GM03348 (cell line): ENCODE results near the gene CSK.
A peak's percentile ranks its signal among the peaks of the same experiment; 100 is the strongest.
"Not testable (repeated sequence)": the region's sequence is repeated elsewhere in the genome, so short reads cannot be mapped to it uniquely, and the experiment has no call there.

Experiments
- DNase-seq: peaks from one replicate; pipeline ENCODE4 v3.0.0; 2012; ENCODE audit warnings: low spot score

The CSK gene

DNA sequence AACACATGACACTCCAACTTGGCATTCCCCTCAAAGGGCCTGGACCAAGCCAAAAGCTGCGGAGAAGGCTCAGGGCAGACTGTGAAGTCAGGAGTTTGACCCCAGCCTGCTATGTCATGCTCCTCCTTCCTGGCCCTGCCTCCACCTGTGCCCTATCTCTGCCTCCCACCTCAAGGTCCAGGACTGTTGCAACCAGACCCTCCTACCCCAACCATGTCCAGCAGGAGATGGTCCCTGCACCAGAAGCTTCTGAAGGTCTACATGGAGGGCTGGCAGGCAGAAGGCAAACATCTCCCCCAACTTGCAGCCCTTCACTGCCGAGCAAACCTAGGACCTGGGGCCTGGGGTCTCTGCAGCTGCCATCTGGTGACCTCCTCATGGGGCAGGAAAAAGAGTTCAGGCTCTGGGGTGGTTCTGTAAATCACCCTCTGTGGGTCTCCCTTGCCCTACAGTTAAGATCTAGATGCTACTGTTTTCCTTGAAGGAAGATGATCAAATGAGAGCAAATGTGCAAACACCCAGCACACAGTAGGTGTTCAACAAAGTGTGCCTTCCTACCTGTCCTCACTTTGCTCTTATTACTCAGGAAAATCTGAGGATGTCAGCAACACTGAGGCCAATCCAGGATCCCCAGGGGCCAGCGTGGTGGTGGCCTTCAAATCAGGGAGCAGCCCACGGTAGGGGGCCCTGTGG lies 11.5 kb upstream of the CSK start:
- no peak for DNase-seq

DNA sequence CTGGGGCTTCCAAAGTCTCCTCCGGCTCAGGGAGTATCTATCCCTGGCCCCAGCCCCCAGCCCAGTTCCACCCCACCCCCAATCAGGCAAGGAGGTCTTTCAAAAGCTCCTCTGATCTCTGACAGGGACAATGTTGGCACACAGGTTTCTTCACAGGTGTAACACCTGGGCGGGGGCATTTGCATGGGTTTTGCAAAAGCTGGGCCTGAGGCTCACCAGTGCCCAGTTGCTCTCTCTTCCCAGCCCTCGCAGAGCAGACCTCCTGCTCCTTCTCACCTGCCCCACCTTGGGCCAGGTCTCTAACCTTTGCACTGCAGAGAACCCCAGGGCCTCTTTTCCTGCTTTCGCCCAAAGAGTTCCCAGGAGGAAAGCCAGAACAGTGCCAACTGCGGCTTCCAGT lies 8.6 kb upstream of the CSK start:
- DNase-seq = no peak

DNA sequence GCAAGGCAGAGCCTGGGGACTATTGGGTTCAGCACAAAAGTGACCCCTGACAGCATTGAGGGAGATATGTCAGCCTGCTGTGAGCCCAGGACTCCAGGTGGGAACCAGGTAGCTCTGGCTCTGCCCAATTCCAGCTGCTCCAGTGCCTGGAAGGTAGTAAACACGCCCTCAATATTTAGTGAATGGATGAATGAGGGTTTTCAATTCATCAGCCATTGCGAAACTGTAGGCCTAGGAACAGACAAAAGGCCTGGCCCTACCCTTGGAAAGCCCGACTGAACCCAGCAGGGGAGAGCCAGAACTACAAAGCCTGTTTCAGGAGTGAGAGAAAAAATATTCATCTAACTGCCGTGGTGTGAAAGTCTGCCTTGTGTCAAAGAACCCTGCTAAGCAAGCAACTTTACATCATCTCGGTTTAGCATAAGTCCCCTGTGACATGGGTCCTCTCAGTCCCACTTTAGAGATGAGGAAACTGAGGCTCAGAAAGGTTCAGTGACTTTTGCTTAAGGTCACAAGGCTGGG lies 8.1 kb upstream of the CSK start:
- DNase-seq = no peak

DNA sequence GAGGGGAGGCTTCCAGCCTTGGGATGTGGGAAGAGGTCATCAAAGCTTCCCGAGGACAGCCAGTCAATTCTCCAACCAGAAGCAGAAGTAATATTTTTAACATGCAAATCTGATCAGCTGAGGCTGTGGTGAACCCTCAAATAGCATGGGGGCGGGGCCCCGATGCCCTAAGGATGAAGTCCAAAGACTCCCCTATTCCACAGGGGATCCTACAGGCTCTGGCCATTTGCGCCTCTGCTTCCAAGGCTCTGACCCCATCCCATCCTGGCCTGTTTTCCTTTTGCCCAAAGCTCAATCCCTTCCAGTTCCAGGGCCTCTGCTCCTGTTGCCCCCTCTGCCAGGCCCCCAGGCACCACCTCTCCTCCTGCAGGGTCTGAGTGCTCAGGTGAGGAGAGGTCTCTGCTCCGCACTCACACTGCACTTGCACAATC lies 6.7 kb upstream of the CSK start:
- no peak for DNase-seq

DNA sequence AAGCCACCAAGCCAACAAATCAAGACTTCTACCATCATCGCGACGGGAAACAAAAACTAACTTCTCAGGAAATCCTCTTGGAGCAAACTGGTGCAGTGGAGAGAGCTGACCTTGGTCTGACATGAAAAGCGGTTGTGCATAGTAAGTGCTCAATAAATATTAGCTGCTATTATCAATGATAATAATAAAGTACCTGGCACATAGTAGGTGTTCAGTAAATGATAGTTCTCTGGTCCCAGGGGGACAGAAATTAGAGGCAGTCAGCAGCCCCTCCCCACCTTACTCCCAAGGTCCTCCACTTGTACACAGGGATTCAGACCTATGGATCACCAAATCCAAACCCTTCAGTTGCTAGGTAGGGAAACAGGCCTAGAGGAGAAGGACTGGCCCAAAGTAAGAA lies 6.0 kb upstream of the CSK start:
- DNase-seq = no peak

DNA sequence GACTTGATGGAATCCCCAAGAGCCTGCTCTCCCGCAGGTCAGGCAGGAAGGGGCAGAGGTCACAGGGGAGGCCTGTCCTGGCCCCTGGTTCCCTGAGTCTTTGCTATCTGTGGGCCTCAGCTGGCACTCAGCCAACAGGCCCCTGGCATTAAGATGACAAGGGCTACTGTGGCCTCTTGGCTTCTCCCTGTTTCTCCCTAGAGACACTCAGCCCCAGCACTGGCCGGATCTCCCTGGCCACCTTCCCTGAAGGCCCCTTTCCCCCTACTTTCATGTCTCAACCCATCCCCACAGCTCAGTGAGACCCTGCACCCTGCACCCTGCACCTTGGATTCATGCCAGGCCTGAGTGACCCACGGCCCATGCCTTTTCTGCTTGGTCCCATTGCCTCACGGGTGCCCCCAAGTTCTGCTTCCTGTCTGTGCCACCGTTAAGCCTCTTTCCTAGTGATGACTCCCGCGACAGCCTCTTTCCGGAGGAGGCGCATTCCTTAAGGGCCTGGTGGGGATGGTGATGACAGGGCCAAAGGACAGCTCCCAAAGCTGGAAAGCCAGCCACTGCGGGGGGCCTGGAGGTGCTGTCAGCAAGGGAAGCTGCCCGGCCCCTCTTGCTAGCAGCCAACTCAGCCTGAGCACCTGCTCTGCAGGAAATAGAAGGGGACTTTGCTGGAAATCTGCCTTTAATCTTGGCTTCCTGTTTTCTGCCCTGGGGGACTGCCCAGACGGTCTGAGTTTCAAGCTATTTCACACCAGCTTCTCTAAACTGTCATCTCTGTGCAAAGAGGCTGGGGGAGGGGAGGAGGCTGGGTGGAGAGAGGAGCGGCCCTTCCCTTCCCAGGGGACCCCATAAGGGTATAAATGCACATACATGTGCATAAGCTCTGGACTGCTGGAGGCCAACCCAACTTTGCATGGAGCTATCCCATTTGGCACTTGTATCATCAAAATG lies 4.8 kb upstream of the CSK start:
- DNase-seq = no peak

DNA sequence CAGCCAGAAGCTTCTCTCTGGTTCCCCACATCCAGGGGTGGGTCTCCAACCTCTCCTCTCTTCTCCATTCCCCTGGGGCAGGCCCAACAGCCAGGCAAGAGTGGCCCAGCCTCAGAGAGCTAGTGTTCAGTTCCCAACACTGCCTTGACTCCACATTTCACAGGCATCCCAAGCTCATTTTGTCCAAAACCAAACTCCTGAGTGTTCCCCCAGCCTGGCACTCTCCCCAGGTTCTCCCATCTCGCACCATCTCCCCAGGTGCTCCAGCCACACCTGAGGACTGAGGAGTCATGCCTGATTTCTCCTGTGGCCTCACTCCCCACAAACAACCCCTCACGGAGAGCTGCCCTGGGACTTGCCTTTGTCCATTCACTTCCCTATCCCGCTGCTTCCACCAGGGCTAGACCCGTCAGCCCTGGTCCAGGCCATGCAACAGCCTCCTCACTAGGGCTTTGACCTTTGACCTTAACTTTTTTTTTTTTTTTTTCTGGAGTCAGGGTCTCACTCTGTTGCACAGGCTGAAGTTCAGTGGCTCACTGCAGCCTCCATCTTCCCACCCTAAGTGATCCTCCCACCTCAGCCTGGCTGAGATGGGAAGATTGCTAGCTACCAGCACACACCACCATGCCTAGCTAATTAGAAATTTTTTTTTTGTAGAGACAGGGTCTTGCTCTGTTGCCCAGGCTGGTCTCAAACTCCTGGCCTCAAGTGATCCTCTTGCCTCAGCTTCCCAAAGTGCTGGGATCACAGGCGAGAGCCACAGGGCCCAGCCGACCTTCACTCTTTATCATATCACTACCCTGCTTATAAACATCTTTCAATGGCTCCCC lies 3.9 kb upstream of the CSK start:
- no peak for DNase-seq

DNA sequence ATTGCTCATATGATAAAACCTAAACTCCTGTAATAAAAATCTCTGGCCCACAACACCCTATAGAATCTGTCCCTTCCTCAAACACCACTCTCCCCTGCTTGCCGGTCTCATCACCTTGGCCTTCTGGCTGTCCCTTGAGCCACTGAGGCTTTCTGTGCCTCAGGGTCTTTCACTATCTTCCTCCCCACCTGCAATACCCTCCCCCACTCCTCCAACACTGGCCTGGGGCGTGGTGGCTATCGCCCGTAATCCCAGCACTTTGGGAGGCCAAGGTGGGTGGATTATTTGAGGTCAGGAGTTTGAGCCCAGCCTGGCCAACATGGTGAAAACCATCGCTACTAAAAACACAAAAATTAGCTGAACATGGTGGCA lies 3.3 kb upstream of the CSK start:
- DNase-seq = no peak

DNA sequence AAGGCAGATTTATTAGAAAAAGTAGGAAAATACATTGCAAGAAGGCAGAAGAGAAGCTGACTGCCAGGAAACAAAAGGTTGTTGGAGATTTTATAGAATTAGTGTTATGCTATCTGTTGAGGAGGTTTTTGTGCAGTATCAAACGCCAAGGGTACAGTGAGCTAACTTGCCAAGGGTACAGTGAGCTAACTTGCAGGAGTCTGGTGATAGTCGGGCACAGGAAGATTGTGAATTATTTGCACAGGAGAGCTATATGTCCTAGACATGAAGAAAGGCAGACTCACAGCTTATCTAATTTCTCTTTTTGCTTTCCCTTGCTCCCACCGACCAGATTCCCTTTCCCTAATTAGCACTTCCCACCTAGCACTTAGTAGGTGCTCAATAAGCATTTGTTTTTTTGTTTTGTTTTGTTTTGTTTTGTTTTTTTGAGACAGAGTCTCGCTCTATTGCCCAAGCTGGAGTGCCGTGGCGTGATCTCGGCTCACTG lies 2.7 kb upstream of the CSK start:
- DNase-seq = no peak

DNA sequence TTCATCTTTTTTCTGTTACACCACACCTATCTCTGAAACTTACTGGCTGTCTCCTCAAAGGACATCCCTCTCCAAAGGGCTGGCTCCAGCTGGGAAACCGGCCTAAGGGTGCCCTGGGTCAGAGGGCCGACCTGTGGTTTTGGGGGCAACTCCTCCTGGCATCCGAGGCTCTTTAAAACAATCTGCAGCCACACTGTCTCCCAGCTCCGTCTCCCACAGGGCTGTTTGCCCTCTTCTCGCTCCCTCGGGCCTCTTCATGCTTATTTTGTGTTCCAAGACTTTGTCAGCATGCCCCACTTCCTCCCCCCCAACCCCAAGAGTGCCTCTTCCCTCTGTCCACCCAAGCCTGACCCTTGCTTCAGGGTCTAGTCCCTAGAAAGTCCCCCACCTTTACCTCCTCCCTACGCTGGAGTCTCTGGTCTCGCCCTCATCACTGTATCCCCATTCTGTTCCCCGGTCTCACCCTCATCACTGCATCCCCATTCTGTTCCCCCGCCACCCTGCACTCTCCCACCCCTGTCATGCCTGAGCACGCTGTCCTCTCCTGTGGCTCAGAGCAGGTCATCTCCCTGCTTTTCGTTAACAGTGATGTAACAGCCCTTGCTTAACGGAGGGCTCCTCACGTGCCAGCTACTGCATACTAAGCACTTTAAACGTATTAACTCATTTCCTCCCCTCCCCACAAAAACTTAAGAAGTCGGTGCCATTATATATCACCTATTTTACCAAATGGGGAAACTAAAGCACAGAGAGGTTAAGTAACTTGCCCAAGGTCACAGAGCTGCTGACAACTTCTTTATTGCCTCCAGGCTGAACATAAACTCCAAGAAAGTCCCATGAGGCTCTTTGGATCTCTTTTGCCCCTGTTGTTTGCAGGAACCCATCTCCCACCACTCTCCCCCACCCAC lies 1.1 kb upstream of the CSK start:
- DNase-seq = no peak

DNA sequence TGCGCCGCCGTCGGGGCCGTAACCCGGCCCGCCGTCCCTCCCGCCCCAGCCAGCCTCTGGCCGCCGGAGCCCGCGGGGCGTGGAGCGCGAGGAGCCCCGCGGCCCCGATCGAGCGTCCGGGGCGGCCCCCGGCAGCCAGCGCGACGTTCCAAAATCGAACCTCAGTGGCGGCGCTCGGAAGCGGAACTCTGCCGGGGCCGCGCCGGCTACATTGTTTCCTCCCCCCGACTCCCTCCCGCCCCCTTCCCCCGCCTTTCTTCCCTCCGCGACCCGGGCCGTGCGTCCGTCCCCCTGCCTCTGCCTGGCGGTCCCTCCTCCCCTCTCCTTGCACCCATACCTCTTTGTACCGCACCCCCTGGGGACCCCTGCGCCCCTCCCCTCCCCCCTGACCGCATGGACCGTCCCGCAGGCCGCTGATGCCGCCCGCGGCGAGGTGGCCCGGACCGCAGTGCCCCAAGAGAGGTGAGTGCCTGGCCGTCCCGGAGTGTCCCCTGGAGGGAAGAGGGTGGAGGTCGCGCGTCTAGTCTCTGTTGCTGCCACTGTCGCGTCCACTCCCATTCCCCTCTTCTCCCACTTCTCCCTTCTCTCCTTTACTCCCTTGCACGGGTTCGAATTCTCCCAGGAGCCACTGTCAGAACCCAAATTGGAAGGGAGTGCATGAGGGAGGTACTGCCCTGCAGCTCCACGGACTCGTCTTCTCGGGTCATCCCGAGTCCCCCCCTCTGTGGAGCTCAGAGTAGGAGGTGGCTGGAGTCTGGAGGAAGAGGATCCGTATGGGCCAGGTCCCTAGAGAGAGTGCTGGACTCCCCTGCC lies 585 bp downstream of the CSK start:
- peak; percentile 79 for DNase-seq

DNA sequence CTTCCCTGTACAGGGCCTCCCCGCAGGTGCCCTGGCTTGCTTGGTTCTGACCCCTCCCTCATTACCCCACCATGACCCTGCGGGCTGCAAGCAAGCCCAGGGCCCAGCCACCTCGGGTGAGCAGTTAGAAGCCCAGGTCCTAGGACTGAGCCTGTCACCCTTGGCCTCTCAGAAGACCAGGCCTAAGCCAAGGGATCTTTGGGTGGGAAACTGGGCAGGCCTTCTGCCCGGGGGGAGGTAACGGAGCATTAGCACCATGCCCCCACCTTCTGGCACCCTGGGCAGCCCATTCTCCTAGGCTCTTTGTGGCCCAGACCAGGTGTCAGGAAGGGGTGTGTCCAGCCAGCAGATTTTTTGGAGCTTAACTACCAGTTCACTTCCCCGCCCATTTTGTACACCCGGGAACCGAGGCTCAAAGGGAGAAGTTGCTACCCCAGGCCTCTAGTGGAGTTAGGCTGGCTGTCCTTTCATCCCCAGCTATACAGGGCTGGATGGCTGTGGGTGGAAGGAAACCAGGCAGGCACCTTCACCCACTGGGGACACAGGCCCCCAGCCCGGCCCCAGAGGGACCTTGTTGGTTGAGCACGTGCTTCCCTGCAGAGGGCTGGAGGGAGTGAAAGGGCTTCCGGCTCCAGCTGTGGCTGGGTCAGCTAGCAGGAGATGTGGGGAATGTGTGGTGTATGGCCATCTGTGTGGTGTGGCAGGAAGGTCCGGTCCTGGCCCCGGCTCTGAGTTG lies 1.4 kb downstream of the CSK start:
- DNase-seq = peak; percentile 52

DNA sequence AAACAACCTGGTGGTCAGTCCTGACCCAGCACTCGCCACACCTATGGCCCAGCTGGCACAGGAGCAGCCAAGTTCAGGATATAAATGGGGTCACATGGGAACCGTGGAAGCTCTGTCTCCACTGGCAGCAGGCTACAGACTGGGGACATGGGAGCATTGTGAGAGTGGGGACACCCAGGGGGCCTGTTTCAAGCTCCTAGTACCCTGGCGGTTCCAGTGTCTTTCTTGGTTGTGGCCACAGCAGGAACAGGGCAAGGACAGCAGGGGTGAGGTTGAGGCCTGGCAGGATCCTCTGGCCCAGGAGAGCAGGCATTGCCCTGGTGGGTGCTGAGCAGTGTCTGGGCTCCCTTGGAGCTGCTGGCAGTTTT lies 1.9 kb downstream of the CSK start:
- no peak for DNase-seq

DNA sequence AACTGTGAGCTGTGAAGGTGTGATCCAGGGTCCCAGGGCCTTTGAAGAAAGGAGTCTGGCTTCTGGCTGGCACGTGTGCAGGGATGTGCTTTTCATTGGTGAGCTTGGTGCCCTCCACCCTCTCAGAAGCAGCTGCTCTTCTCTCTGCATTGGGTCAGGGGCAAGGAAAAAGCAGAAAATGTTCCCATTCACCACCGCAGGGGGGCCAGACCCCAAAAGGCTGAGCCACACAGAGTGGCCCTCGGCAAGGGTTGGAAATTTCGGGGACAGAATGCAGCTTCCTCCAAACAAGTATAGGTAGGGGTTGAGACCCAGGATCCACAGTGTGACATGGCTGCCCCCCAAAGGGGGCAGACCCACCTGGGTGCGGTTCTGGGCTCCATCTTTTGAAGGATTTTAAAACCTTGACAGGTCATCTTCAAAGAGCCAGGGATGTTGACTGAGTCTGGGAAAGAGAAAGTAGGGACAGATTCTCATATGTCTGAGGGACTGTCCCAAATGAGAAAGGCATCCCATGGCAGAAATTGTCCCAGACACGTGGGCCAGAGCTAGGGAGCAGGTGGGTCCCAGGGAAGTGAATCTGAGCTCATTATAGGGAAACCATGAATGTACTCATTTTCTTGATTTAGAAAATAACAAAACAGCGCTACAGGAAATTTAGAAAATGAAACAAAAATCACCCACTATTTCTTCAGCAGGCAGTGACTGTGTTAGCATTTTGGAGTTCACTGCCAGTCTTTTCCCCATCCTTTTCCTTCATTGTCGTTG lies 2.7 kb downstream of the CSK start:
- DNase-seq = no peak

DNA sequence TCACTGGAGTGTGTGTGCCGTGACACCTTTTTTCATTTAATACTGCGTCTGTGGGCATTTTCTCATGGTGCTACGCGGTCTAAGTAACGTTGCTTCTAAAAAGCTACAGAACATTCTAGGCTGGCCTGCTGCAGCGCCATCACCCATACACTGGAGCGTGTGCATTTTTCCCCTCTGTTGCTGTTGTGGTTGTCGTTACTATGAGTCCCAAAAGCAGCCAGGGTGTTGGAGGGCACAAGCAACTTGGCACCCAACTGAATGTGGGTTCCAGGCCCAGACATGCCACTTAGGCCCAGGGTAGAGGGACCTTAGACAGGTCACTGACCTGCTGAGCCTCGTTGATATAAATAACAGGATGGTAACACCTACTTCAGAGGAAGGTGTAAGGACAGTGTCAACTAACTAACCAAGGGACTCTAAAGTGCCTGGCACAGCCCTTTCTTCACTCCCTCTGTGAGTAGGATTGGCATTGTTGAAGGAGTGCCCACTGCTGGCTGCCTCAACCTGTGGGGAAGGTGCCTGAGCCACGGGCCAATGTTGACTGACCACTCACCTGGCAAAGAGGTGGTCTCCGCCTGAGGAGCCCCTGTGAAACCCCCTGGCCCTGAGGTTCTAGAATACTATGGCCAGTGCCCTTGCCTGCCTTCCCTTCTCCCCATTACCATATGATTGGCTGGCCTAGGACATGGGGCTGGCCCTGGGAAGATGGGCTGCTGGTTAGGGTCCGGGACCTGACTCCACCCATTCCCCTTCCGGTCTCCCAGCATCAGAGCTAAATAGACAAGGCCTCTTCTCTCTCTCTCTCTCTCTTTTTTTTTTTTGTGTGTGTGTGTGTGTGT lies 3.5 kb downstream of the CSK start:
- no peak for DNase-seq

DNA sequence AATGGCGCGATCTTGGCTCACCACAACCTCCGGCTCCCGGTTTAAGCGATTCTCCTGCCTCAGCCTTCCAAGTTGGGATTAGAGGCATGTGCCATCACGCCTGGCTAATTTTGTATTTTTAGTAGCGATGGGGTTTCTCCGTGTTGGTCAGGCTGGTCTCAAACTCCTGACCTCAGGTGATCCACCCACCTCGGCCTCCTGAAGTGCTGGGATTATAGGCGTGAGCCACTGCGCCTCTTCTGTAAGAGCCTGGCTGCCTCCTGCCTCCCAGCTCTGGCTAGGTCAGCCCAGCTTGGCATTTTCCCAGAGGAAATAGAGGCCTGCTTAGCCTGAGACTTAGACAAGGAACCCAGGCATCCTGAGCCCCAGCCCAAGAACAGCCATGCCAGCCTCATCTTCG lies 4.2 kb downstream of the CSK start:
- DNase-seq = not testable (repeated sequence)

DNA sequence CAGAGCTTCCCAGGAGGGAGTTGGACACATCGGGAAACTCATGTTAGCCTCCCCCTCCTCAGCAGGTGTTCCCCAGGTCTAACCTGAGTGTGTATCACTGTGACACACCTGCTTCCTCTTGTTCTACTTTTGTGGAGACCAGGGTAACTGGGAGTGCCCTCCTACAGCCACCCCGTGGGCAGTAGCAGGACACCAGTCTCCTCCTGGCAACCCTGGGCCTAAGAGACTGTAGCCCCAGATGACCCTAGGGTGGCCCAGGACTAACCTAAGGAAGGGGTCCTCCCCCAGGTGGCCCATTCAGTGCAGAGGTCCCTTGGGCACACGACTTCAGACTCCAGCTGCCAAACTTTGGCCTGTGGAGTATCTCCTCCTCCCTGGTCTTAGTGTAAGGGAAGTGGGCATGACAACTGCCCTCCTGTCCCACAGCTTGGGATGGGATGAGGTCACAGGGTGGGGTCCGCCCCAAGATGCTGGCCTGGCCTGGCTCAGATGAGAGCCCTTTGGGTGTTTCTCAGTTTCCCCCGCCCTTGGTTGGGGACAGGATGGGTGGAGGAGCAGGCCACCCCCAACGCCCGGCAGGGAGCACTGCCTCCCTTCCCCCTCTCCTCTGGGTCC lies 4.8 kb downstream of the CSK start:
- DNase-seq = no peak
